Testis (tissue), 2 donors: ENCODE results near the gene SPAG5.

Experiments used
- CTCF ChIP-seq, 3 experiments: fragments of 450-650 bp in 2 of 3; fragments of 200-600 bp in 1 of 3; sonication (generic) in 1 of 3; IDR thresholded peaks; one replicate each; pipeline ENCODE4 v1.5.1; 2016 to 2019; ENCODE audit warnings: antibody characterized with exemption in 3 of 3, mild to moderate bottlenecking in 2 of 3, moderate library complexity in 1 of 3
- POLR2A ChIP-seq: fragments of 450-650 bp; IDR thresholded peaks from one replicate; pipeline ENCODE4 v1.6.1; 2017; ENCODE audit warnings: antibody characterized with exemption, mild to moderate bottlenecking, moderate library complexity

GRCh38 chr17:28537219-28537610, 61.6 kb downstream of the SPAG5 start:
- TF ChIP-seq CTCF (IDR thresholded peaks at IDR 0.05) (no peak), POLR2A (no peak)
